ENCODE results near the gene FCMR.

- TF ChIP-seq CTCF (conservative IDR thresholded peaks at IDR 0.05; ENCODE audit: low read depth in 2 of 2) = no peak
- TF ChIP-seq EZH2 (IDR thresholded peaks at IDR 0.05; ENCODE audit: low read depth, unreplicated experiment) = no peak
- no peak for TF ChIP-seq JUNB (IDR thresholded peaks at IDR 0.05; ENCODE audit: unreplicated experiment)
- TF ChIP-seq POLR2AphosphoS5 (IDR thresholded peaks at IDR 0.05; ENCODE audit: low read depth) = no peak
- no peak for TF ChIP-seq EZH2phosphoT487 (IDR thresholded peaks at IDR 0.05; ENCODE audit: unreplicated experiment)
- no peak for TF ChIP-seq CREB1 (CRISPR knock-in tag; IDR thresholded peaks at IDR 0.05; ENCODE audit: low read depth)
- TF ChIP-seq REST (IDR thresholded peaks at IDR 0.05; ENCODE audit: unreplicated experiment) = no peak
- TF ChIP-seq ETS1 (IDR thresholded peaks at IDR 0.05) = no peak
- TF ChIP-seq ZNF462 (CRISPR knock-in tag; IDR thresholded peaks at IDR 0.05) = no peak
- no peak for TF ChIP-seq ZNF331 (CRISPR knock-in tag; IDR thresholded peaks at IDR 0.05; ENCODE audit: low read depth)
- no peak for TF ChIP-seq ZNF114 (CRISPR knock-in tag; IDR thresholded peaks at IDR 0.05)
- no peak for TF ChIP-seq NANOG (IDR thresholded peaks at IDR 0.05; ENCODE audit: borderline replicate concordance)
- no peak for TF ChIP-seq STAT1 (IDR thresholded peaks at IDR 0.05; ENCODE audit: unreplicated experiment)
Observed at GRCh38 chr1:206903687-206904086, 18.1 kb downstream of the FCMR start.
